Measurements from ENCODE around the gene HBZ.
"Not testable (repeated sequence)": the region's sequence is repeated elsewhere in the genome, so short reads cannot be mapped to it uniquely, and the experiment has no call there.

Gene HBZ

DNA sequence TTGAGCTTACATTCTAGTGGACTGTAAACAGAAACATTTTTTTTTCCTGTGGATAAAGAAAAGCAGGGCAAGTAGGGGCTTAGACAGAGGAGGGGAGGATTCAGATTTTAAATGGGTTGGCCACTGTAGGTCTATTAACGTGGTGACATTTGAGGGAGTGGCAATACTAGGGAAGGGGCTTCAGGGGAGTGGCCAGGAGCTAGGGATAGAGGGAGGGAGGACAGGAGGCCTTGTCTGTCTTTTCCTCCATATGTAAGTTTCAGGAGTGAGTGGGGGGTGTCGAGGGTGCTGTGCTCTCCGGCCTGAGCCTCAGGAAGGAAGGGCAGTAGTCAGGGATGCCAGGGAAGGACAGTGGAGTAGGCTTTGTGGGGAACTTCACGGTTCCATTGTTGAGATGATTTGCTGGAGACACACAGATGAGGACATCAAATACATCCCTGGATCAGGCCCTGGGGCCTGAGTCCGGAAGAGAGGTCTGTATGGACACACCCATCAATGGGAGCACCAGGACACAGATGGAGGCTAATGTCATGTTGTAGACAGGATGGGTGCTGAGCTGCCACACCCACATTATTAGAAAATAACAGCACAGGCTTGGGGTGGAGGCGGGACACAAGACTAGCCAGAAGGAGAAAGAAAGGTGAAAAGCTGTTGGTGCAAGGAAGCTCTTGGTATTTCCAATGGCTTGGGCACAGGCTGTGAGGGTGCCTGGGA lies 6.8 kb downstream of the HBZ start:
- ChIA-PET POLR2A (no interaction called here), CTCF (interaction anchor here (1.0 kb wide), 1 partner anchor 23 kb away, joined by 3 read pairs; no protein-coding TSS in a partner anchor)
- no peak for DNase-seq (ENCODE audit: extremely low spot score)
- TF ChIP-seq, protein P1, sequence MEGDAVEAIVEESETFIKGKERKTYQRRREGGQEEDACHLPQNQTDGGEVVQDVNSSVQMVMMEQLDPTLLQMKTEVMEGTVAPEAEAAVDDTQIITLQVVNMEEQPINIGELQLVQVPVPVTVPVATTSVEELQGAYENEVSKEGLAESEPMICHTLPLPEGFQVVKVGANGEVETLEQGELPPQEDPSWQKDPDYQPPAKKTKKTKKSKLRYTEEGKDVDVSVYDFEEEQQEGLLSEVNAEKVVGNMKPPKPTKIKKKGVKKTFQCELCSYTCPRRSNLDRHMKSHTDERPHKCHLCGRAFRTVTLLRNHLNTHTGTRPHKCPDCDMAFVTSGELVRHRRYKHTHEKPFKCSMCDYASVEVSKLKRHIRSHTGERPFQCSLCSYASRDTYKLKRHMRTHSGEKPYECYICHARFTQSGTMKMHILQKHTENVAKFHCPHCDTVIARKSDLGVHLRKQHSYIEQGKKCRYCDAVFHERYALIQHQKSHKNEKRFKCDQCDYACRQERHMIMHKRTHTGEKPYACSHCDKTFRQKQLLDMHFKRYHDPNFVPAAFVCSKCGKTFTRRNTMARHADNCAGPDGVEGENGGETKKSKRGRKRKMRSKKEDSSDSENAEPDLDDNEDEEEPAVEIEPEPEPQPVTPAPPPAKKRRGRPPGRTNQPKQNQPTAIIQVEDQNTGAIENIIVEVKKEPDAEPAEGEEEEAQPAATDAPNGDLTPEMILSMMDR (IDR thresholded peaks at IDR 0.05; ENCODE audit: control extremely low read depth, extremely low read depth, low read depth, missing control alignments), result no peak

DNA sequence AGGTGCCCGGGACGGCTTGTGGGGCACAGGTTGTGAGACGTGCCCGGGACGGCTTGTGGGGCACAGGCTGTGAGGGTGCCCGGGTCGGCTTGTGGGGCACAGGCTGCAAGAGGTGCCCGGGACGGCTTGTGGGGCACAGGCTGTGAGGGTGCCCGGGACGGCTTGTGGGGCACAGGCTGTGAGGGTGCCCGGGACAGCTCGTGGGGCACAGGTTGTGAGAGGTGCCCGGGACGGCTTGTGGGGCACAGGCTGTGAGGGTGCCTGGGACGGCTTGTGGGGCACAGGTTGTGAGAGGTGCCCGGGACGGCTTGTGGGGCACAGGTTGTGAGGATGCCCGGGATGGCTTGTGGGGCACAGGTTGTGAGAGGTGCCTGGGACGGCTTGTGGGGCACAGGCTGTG lies 7.8 kb downstream of the HBZ start:
- CTCF ChIA-PET, result interaction anchor here (1.0 kb wide), 1 partner anchor 22 kb away, joined by 3 read pairs; no protein-coding TSS in a partner anchor
- DNase-seq (ENCODE audit: extremely low spot score); POLR2A ChIA-PET: not testable (repeated sequence)

DNA sequence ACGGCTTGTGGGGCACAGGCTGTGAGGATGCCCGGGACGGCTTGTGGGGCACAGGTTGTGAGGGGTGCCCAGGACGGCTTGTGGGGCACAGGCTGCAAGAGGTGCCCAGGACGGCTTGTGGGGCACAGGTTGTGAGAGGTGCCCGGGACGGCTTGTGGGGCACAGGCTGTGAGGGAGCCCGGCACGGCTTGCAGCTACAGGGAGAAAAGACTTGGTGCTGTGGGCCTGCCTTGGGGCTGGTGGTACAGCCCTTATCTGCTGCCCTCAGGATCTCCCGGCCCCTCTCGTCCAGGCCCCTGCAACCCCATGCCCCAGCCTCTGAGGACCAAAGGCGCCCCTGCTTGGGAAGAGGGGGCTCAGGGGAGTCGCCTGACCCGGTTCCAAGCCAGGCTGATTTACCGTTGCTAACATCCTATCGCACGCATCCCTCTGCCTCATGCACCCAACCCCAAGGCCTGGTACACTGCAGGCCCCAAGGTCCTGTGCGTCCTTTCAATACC lies 8.3 kb downstream of the HBZ start:
- DNase-seq (ENCODE audit: extremely low spot score), result no peak
- POLR2A ChIA-PET, result no interaction called here
- CTCF ChIA-PET, result interaction anchor here (1.1 kb wide), 1 partner anchor 54 kb away, joined by 3 read pairs; no protein-coding TSS in a partner anchor

DNA sequence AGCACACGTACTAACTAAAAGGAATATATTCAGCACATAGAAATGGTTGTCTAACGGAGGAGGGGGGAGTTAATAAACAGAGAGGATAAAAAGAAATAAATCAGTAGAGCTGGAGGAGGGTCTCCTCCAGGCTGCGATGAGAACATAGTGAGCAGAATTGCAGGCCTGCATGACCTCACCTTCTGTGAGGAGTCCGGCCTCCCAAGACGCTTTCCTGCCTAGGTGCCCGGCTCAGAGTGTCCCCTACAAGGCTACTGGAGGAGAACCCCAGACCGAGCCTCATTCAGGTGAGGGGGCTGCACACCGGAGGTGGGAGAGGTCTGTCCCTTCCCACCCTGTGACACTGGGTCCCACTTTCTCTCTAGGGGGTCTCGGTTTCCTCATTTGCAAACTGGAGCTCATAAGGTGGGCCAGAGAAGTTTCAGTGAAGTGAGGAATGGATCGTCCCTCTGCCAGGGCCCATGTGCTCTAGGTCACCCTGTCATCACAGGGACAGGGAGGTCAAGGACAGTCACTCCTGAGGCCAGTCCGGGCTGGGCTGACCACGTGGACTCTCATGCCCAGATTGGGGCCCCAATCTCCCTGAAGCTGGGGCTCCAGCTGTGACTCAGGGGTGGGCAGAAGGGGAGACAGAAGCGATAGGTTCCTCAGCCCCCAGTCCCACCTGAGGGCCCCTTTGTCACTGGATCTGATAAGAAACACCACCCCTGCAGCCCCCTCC lies 10.0 kb downstream of the HBZ start:
- ChIA-PET CTCF (no interaction called here), POLR2A (no interaction called here)
- DNase-seq (ENCODE audit: extremely low spot score), result no peak
- TF ChIP-seq, protein P1 (IDR thresholded peaks at IDR 0.05; ENCODE audit: control extremely low read depth, extremely low read depth, low read depth, missing control alignments), result no peak

More for the DNA sequence above, 8.3 kb downstream of the HBZ start:
- TF ChIP-seq, protein P1 (IDR thresholded peaks at IDR 0.05; ENCODE audit: control extremely low read depth, extremely low read depth, low read depth, missing control alignments), result no peak

GRCh38 chr16:163139-163538 lies 10.7 kb downstream of the HBZ start:
- DNase-seq (ENCODE audit: extremely low spot score); CTCF ChIA-PET; POLR2A ChIA-PET: not testable (repeated sequence)

DNA sequence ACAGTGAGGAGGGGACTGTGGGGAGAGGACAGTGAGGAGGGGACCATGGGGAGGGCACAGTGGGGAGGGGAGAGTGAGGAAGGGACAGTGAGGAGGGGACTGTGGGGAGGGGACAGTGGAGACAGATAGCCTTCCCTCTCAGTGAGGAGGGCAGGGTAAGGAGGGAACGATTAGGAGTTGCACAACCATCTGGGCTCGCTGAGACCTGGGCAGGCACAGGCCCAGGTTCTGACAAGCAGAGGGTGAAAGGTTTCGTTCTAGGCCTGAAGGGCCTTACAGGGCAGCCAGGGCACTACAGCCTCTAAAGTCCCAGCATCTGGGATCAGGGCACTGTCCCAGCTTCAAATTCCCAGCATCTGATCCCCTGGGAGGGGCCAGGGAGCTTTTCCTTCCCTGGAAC lies 11.3 kb downstream of the HBZ start:
- DNase-seq (ENCODE audit: extremely low spot score); CTCF ChIA-PET; POLR2A ChIA-PET: not testable (repeated sequence)

GRCh38 chr16:164134-164823 lies 11.8 kb downstream of the HBZ start:
- POLR2A ChIA-PET, result not testable (repeated sequence)
- CTCF ChIA-PET, result interaction anchor here (1.6 kb wide), 1 partner anchor 17 kb away, joined by 5 read pairs; no protein-coding TSS in a partner anchor

GRCh38 chr16:164827-165538 lies 12.5 kb downstream of the HBZ start:
- CTCF ChIA-PET, result interaction anchor here (1.6 kb wide), 1 partner anchor 17 kb away, joined by 5 read pairs; no protein-coding TSS in a partner anchor
- POLR2A ChIA-PET, result no interaction called here
- TF ChIP-seq, protein P1 (IDR thresholded peaks at IDR 0.05; ENCODE audit: control extremely low read depth, extremely low read depth, low read depth, missing control alignments), result no peak
- peak; percentile 71 for DNase-seq (ENCODE audit: extremely low spot score)

More at GRCh38 chr16:164134-164823, 11.8 kb downstream of the HBZ start:
- DNase-seq (ENCODE audit: extremely low spot score), result not testable (repeated sequence)

All from GM10248 (cell line).